ENCODE results near the gene VPS13A.
A peak's percentile ranks its signal among the peaks of the same experiment; 100 is the strongest.

Gene VPS13A

DNA sequence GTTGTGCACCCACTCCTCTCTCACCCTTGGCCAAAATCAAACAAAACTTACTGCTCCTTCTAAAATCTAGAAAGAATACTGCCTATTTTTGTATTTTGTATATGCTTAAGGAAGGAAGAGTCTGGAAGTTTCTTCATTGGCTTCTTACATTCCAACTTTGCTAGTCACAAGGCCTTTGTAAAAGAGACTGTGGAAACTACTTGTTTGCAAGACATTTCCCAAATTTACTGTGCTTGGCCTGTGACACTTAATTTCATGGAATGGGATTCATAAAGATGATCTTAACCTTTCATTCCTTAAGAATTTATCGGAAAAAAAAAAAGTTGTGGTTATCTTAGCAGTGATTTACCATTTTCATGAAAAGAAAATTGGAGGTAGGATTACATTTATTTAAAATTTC, 208.9 kb downstream of the VPS13A start:
- ChIA-PET POLR2A (no interaction called here), CTCF (interaction anchor here (0.7 kb wide), 1 partner anchor 24 kb away, joined by 4 read pairs; no protein-coding TSS in a partner anchor)
- H3K4me3 ChIP-seq (ENCODE audit: low read depth, low read length) = no peak overlapping the region
- H3K4me1 ChIP-seq (ENCODE audit: control insufficient read depth, insufficient read depth, low read length) = no peaks in the 10 kb centered on the region
- H3K27ac ChIP-seq (ENCODE audit: extremely low read depth, low read depth, low read length) = no peak overlapping the region
- peaks cover 13 to 14% of the 10 kb centered on the region in 2 experiments; a peak in 2 of 3 replicates for H3K36me3 ChIP-seq (ENCODE audit: control insufficient read depth in 2 of 2, insufficient read depth in 1 of 2, low read length in 2 of 2)
- no peaks in the 10 kb centered on the region for H3K9me3 ChIP-seq (ENCODE audit: control insufficient read depth, insufficient read depth, low read depth, low read length)
- no peak for TF ChIP-seq ZNF140 (tag by site-specific recombination; IDR thresholded peaks at IDR 0.05)
- no peak for TF ChIP-seq ZNF501 (tag by site-specific recombination; IDR thresholded peaks at IDR 0.05)
- TF ChIP-seq, protein P1, sequence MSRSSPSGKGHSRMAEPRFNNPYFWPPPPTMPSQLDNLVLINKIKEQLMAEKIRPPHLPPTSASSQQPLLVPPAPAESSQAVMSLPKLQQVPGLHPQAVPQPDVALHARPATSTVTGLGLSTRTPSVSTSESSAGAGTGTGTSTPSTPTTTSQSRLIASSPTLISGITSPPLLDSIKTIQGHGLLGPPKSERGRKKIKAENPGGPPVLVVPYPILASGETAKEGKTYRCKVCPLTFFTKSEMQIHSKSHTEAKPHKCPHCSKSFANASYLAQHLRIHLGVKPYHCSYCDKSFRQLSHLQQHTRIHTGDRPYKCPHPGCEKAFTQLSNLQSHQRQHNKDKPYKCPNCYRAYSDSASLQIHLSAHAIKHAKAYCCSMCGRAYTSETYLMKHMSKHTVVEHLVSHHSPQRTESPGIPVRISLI (tag by site-specific recombination; IDR thresholded peaks at IDR 0.05) = no peak
- TF ChIP-seq BCL11A (tag by site-specific recombination; IDR thresholded peaks at IDR 0.05; ENCODE audit: low read depth) = no peak
- no peak for TF ChIP-seq ZNF48 (tag by site-specific recombination; IDR thresholded peaks at IDR 0.05)
- no peak for TF ChIP-seq KLF8 (tag by site-specific recombination; IDR thresholded peaks at IDR 0.05)
- TF ChIP-seq ZNF561 (tag by site-specific recombination; IDR thresholded peaks at IDR 0.05; ENCODE audit: borderline replicate concordance) = no peak
- no peak for TF ChIP-seq RBAK (tag by site-specific recombination; IDR thresholded peaks at IDR 0.05)
- TF ChIP-seq ZNF433 (tag by site-specific recombination; IDR thresholded peaks at IDR 0.05; ENCODE audit: low read depth) = no peak
- no peak for TF ChIP-seq REPIN1 (tag by site-specific recombination; IDR thresholded peaks at IDR 0.05; ENCODE audit: low read depth)
- no peak for TF ChIP-seq ZNF24 (tag by site-specific recombination; IDR thresholded peaks at IDR 0.05)
- no peak for TF ChIP-seq ZFP69B (tag by site-specific recombination; IDR thresholded peaks at IDR 0.05)
- TF ChIP-seq, protein P2, sequence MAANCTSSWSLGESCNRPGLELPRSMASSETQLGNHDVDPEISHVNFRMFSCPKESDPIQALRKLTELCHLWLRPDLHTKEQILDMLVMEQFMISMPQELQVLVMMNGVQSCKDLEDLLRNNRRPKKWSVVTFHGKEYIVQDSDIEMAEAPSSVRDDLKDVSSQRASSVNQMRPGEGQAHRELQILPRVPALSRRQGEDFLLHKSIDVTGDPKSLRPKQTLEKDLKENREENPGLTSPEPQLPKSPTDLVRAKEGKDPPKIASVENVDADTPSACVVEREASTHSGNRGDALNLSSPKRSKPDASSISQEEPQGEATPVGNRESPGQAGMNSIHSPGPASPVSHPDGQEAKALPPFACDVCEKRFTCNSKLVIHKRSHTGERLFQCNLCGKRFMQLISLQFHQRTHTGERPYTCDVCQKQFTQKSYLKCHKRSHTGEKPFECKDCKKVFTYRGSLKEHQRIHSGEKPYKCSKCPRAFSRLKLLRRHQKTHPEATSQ (tag by site-specific recombination; IDR thresholded peaks at IDR 0.05) = no peak
- TF ChIP-seq ZNF266 (tag by site-specific recombination; IDR thresholded peaks at IDR 0.05; ENCODE audit: low read depth) = no peak
- TF ChIP-seq HOXA7 (CRISPR knock-in tag; IDR thresholded peaks at IDR 0.05; ENCODE audit: borderline replicate concordance) = no peak
- TF ChIP-seq ZNF529 (tag by site-specific recombination; IDR thresholded peaks at IDR 0.05; ENCODE audit: insufficient replicate concordance) = no peak
- TF ChIP-seq ZNF596 (tag by site-specific recombination; IDR thresholded peaks at IDR 0.05) = no peak
- no peak for TF ChIP-seq ZNF223 (tag by site-specific recombination; IDR thresholded peaks at IDR 0.05)

DNA sequence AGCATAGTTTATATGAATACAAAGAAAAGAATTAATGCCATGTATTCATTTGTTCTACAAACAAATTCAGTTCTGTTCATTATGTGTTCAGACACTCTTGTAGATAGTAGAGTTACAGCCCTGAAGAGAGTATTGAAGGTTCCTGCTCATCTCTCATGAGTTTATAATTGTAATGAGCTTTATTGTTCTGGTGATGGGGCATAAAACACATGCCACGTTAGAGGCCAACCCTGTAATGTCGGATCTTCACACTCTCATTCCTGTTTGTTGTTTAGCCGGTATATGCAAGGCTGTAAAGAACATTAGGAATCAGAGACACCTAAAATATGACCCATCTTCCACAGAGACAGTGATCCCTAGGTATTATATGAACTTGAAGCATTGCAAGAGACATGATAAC, 214.5 kb downstream of the VPS13A start:
- Histone ChIP-seq H3K9me3 (ENCODE audit: control insufficient read depth, insufficient read depth, low read depth, low read length) (no peaks in the 10 kb centered on the region), H3K4me3 (ENCODE audit: low read depth, low read length) (no peak overlapping the region), H3K27ac (ENCODE audit: extremely low read depth, low read depth, low read length) (no peak overlapping the region), H3K36me3 (ENCODE audit: control insufficient read depth in 2 of 2, insufficient read depth in 1 of 2, low read length in 2 of 2) (peaks cover 0 to 4% of the 10 kb centered on the region in 2 experiments; a peak in 1 of 3 replicates), H3K4me1 (ENCODE audit: control insufficient read depth, insufficient read depth, low read length) (no peaks in the 10 kb centered on the region)
- 0 out of 2 replicates have a peak, but pooled peaks have one; percentile 33 for TF ChIP-seq ZNF211 (tag by site-specific recombination; IDR thresholded peaks at IDR 0.05; ENCODE audit: low read depth)
- TF ChIP-seq, protein P3, sequence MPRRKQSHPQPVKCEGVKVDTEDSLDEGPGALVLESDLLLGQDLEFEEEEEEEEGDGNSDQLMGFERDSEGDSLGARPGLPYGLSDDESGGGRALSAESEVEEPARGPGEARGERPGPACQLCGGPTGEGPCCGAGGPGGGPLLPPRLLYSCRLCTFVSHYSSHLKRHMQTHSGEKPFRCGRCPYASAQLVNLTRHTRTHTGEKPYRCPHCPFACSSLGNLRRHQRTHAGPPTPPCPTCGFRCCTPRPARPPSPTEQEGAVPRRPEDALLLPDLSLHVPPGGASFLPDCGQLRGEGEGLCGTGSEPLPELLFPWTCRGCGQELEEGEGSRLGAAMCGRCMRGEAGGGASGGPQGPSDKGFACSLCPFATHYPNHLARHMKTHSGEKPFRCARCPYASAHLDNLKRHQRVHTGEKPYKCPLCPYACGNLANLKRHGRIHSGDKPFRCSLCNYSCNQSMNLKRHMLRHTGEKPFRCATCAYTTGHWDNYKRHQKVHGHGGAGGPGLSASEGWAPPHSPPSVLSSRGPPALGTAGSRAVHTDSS (tag by site-specific recombination; IDR thresholded peaks at IDR 0.05) = no peak
- POLR2A ChIA-PET = no interaction called here
- CTCF ChIA-PET = interaction anchor here (0.9 kb wide), 1 partner anchor 15 kb away, joined by 3 read pairs; no protein-coding TSS in a partner anchor

Measured in HEK293 (cell line).